Lower leg skin (tissue), 4 donors: ENCODE results near the gene DOK5. TPM values are rescaled to one million over a fixed set of nuclear protein-coding genes. Genes with fewer than 3 reads are reported as not detected.

Experiments used
- DNase-seq, 2 donors: peaks; one replicate each; pipeline ENCODE4 v3.0.0-alpha.2; 2019; ENCODE audit warnings: low spot score in 2 of 2
- H3K4me3 ChIP-seq: fragments of 200-600 bp; sonication (generic); 2 replicates; pipeline ENCODE4 v1.5.1; 2017; ENCODE audit warnings: mild to moderate bottlenecking, low read depth; ENCODE audit not compliant: poor library complexity, severe bottlenecking
- CTCF ChIP-seq, 3 donors: fragments of 450-650 bp; IDR thresholded peaks; one replicate each; pipeline ENCODE4 v1.5.1; 2016; ENCODE audit warnings: antibody characterized with exemption in 3 of 3, mild to moderate bottlenecking in 3 of 3, moderate library complexity in 2 of 3
- POLR2A ChIP-seq, 2 donors: fragments of 450-650 bp; IDR thresholded peaks; one replicate each; pipeline ENCODE4 v1.6.1; 2016 to 2017; ENCODE audit warnings: antibody characterized with exemption in 2 of 2, mild to moderate bottlenecking in 1 of 2, moderate library complexity in 1 of 2
- WGBS, 2 donors: methylation state at CpG; one replicate each; pipeline ENCODE4 v1.1.5; 2018; 5-methylcytosine and 5-hydroxymethylcytosine counted together
- intact Hi-C: fragments of 100-400 bp; cut with DNase I; formaldehyde crosslinking; loops from one replicate; pipeline ENCODE4 v1.15.0; 2023; ENCODE audit warnings: low total_unique reads
- total RNA-seq, 4 donors: library from RNA; depleted of rRNA; stranded (reverse); fragments of >200 nt; gene quantifications; one replicate each; pipeline ENCODE4 v1.1.0, GENCODE V29; 2016

The DOK5 gene
- total RNA-seq, 4 donors from 2014 or later, result 0.23 to 1.3 (median 1.2) TPM; not detected in 1

DNA sequence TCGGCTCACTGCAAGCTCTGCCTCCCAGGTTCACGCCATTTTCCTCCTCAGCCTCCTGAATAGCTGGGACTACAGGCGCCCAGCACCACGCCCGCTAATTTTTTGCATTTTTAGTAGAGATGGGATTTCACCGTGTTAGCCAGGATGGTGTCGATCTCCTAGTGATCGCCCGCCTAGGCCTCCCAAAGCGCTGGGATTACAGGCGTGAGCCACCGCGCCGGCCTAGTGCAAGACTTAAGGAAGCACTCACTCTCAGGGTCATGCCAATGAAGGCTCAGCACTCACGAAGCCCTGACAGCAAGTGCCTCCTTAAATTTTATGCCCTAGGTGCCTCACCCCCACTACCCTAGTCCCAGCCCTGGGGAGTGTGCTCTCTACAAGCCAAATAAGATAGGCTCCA lies 4.7 kb upstream of the DOK5 start:
- WGBS, 2 donors, result 95% methylated on average over 15 of the region's 15 CpGs
- DNase-seq, result no peak
- H3K4me3 ChIP-seq, result no peak overlapping the region
- intact Hi-C loops, result no loop called here
- TF ChIP-seq POLR2A (IDR thresholded peaks at IDR 0.05), result no peak
- TF ChIP-seq CTCF (IDR thresholded peaks at IDR 0.05), result no peak

DNA sequence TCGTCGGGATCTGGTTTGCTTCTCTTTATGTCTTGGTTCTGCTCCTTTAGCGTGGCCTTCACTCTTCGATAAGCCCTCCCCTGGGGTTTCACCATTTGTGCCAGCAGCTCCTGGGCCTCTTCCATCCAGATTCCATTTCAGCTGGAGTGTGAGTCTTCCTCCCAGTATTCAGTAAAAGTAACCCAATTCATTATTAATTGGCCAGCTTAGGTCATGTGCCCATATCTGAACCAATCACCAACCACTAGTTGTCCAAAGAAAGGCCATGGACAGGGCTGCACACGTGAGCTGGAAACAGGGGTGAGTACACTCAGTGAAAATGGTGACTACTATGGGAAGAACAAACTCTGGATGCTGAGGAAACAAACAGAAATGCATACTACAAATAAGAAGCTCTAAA lies 2.8 kb upstream of the DOK5 start:
- 92% methylated on average over 5 of the region's 5 CpGs for WGBS, 2 donors
- intact Hi-C loops, result no loop called here
- no peak overlapping the region for H3K4me3 ChIP-seq
- TF ChIP-seq CTCF (IDR thresholded peaks at IDR 0.05) (no peak), POLR2A (IDR thresholded peaks at IDR 0.05) (no peak)
- no peak for DNase-seq

DNA sequence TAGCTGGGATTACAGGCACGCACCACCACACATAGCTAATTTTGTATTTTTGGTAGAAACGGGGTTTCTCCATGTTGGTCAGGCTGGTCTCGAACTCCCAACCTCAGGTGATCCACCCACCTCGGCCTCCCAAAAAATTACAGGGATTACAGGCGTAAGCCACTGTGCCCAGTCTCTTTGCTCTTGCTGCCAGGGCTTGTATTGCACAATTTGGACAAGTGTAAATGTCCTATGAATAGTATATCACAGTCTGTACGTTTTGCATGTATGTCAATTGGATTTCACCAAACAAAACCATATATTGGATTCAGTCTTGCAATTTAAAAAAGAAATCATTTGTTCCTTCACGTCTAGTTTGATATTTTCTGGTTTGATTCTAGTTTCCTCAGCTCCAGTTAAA lies 2.1 kb upstream of the DOK5 start:
- TF ChIP-seq CTCF (IDR thresholded peaks at IDR 0.05) (no peak), POLR2A (IDR thresholded peaks at IDR 0.05) (no peak)
- 84 to 88% methylated on average over 7 of the region's 7 CpGs for WGBS, 2 donors
- DNase-seq, result no peak
- intact Hi-C loops, result no loop called here
- no peak overlapping the region for H3K4me3 ChIP-seq

DNA sequence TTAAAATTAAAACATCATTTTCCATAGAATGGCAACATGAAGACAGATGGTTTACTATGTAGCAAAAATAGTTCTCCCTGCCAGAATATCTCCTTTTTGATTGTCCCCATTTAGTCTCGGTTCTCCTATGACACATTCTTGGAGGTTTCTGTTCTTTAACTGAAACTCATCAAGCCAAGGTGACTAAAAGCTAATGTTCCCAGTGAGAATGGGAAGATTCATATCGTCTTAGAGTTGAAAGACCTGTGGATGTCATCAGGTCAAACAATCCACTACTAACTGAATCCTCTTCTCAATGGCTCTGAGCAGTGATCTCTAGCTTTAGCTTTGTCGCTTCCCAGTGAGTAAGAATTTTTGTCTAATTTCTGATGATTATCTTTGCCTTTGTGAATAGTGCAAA lies 1.3 kb upstream of the DOK5 start:
- intact Hi-C loops, result no loop called here
- no peak for DNase-seq
- no peak overlapping the region for H3K4me3 ChIP-seq
- WGBS, 2 donors, result 61 to 63% methylated on average over 3 of the region's 3 CpGs
- TF ChIP-seq CTCF (IDR thresholded peaks at IDR 0.05) (no peak), POLR2A (IDR thresholded peaks at IDR 0.05) (no peak)

DNA sequence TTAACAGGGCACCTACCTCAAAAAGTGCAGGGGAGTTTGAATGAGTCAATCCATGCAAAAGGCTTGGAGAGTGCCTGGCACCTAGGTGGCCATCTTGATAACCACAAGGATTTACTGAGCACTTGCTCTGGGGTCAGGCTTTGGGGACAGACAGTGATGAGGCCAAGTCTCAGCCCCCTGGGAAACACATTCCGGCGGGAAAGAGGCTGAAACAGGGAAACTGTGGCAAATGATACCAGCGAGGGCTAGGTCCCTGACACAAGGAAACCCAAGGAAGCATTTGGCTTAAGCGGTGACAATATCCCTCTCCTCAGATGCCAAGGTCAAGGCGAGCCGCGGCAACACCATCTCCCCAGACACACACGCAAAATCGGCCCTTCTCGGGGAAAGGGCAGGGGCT lies 527 bp upstream of the DOK5 start:
- DNase-seq, result no peak
- no peak overlapping the region for H3K4me3 ChIP-seq
- intact Hi-C loops, result no loop called here
- TF ChIP-seq CTCF (IDR thresholded peaks at IDR 0.05) (no peak), POLR2A (IDR thresholded peaks at IDR 0.05) (no peak)
- 16 to 23% methylated on average over 10 of the region's 10 CpGs for WGBS, 2 donors

- H3K4me3 ChIP-seq, result no peak overlapping the region
- no peak for DNase-seq
- TF ChIP-seq CTCF (IDR thresholded peaks at IDR 0.05) (no peak), POLR2A (IDR thresholded peaks at IDR 0.05) (no peak)
- intact Hi-C loops, result no loop called here
- WGBS, 2 donors, result 5% methylated on average over 31 to 32 of the region's 32 CpGs
Measured at GRCh38 chr20:54476169-54477009, 996 bp downstream of the DOK5 start.
